Measurements from ENCODE around the gene SRSF6. TPM values are rescaled to one million over a fixed set of nuclear protein-coding genes. Genes with fewer than 3 reads are reported as not detected.

SRSF6 gene
- total RNA-seq, 1 donor from 2014 or later: 150 TPM

DNA sequence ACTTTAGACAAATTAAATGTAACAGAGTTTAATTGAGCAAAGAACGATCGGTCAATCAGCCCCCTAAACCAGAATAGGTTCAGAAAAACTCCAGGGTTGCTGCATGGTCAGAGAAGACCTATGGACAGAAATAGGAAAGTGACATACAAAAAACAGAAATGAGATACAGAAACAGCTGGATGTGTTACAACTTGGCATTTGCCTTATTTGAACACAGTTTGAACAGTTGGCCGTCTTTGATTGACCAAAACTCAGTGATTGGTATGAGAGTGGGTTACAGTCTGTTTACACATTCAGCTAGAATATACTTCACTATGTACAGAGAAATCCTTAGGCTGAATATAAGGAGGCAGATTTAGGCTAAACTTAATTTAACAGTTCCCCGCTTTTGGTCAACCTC is 19.9 kb downstream of the SRSF6 start:
- Histone ChIP-seq H3K9ac (ENCODE audit: low read length) (no peak overlapping the region), H3K4me2 (ENCODE audit: low read length) (no peak overlapping the region), H4K20me1 (ENCODE audit: insufficient read depth, low read length) (no peaks in the 10 kb centered on the region), H3K79me2 (ENCODE audit: insufficient read depth, low read length) (no peaks in the 10 kb centered on the region), H3K36me3 (ENCODE audit: insufficient read depth, low read length) (no peaks in the 10 kb centered on the region), H2AFZ (ENCODE audit: low read depth, low read length) (no peak overlapping the region), H3K4me3 (ENCODE audit: insufficient read depth, low read depth, low read length) (no peak overlapping the region), H3K27me3 (ENCODE audit: insufficient read depth, low read length) (peaks cover 3% of the 10 kb centered on the region), H3K4me1 (ENCODE audit: insufficient read depth, low read length) (no peaks in the 10 kb centered on the region), H3K9me3 (ENCODE audit: insufficient read depth, low read depth, low read length) (no peaks in the 10 kb centered on the region), H3K27ac (ENCODE audit: low read depth, low read length) (no peak overlapping the region)
- FAIRE-seq: no peak
- no peak overlapping the region for H3K4me3 Mint-ChIP-seq (ENCODE audit: unreplicated experiment)
- peaks cover 2% of the 10 kb centered on the region for H3K36me3 Mint-ChIP-seq (ENCODE audit: low read depth, unreplicated experiment)
- TF ChIP-seq, protein P1, sequence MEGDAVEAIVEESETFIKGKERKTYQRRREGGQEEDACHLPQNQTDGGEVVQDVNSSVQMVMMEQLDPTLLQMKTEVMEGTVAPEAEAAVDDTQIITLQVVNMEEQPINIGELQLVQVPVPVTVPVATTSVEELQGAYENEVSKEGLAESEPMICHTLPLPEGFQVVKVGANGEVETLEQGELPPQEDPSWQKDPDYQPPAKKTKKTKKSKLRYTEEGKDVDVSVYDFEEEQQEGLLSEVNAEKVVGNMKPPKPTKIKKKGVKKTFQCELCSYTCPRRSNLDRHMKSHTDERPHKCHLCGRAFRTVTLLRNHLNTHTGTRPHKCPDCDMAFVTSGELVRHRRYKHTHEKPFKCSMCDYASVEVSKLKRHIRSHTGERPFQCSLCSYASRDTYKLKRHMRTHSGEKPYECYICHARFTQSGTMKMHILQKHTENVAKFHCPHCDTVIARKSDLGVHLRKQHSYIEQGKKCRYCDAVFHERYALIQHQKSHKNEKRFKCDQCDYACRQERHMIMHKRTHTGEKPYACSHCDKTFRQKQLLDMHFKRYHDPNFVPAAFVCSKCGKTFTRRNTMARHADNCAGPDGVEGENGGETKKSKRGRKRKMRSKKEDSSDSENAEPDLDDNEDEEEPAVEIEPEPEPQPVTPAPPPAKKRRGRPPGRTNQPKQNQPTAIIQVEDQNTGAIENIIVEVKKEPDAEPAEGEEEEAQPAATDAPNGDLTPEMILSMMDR (IDR thresholded peaks at IDR 0.05; ENCODE audit: insufficient read depth, low read depth, low read length): no peak
- no peak for TF ChIP-seq EZH2 (IDR thresholded peaks at IDR 0.05; ENCODE audit: insufficient read depth, low read length)
- DNase-seq (ENCODE audit: low read depth): no peak
- H3K9me3 Mint-ChIP-seq (ENCODE audit: unreplicated experiment): no peaks in the 10 kb centered on the region
- peaks cover 15% of the 10 kb centered on the region for H3K27me3 Mint-ChIP-seq (ENCODE audit: low read depth, unreplicated experiment)
- no peak overlapping the region for H3K27ac Mint-ChIP-seq (ENCODE audit: unreplicated experiment)
- no peaks in the 10 kb centered on the region for H3K4me1 Mint-ChIP-seq (ENCODE audit: low read depth, unreplicated experiment)

DNA sequence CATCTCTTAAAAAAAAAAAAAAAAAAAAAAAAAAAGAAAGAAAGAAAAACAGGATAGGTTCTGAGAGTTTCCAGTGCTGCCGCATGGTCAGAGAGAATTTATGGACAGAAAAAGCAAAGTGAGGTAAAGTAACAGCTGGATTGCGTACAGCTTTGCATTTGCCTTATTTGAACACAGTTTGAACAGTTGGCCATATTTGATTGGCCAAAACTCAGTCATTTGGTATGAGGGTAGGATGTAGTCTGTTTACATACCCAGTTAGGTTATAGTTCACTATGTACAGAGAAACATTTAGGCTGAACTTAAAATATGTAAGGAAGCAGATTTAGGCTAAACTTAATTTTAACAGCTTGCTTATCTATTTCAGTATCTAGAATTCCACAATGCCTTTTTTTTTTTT is 32.3 kb downstream of the SRSF6 start:
- no peaks in the 10 kb centered on the region for H3K27me3 ChIP-seq (ENCODE audit: insufficient read depth, low read length)
- no peak overlapping the region for H3K4me3 ChIP-seq (ENCODE audit: insufficient read depth, low read depth, low read length)
- no peaks in the 10 kb centered on the region for H3K4me1 ChIP-seq (ENCODE audit: insufficient read depth, low read length)
- H4K20me1 ChIP-seq (ENCODE audit: insufficient read depth, low read length): no peaks in the 10 kb centered on the region
- no peak overlapping the region for H3K27ac Mint-ChIP-seq (ENCODE audit: unreplicated experiment)
- peaks cover 2% of the 10 kb centered on the region for H3K36me3 Mint-ChIP-seq (ENCODE audit: low read depth, unreplicated experiment)
- peaks cover 5% of the 10 kb centered on the region for H3K4me1 Mint-ChIP-seq (ENCODE audit: low read depth, unreplicated experiment)
- no peak overlapping the region for H2AFZ ChIP-seq (ENCODE audit: low read depth, low read length)
- H3K27ac ChIP-seq (ENCODE audit: low read depth, low read length): no peak overlapping the region
- H3K4me2 ChIP-seq (ENCODE audit: low read length): no peak overlapping the region
- FAIRE-seq (no peak), DNase-seq (ENCODE audit: low read depth) (no peak)
- peaks cover 7% of the 10 kb centered on the region for H3K27me3 Mint-ChIP-seq (ENCODE audit: low read depth, unreplicated experiment)
- H3K4me3 Mint-ChIP-seq (ENCODE audit: unreplicated experiment): no peak overlapping the region
- no peaks in the 10 kb centered on the region for H3K79me2 ChIP-seq (ENCODE audit: insufficient read depth, low read length)
- H3K36me3 ChIP-seq (ENCODE audit: insufficient read depth, low read length): no peaks in the 10 kb centered on the region
- H3K9ac ChIP-seq (ENCODE audit: low read length): no peak overlapping the region
- H3K9me3 ChIP-seq (ENCODE audit: insufficient read depth, low read depth, low read length): no peaks in the 10 kb centered on the region
- H3K9me3 Mint-ChIP-seq (ENCODE audit: unreplicated experiment): peaks cover 9% of the 10 kb centered on the region
- TF ChIP-seq, protein P1 (IDR thresholded peaks at IDR 0.05; ENCODE audit: insufficient read depth, low read depth, low read length): no peak

DNA sequence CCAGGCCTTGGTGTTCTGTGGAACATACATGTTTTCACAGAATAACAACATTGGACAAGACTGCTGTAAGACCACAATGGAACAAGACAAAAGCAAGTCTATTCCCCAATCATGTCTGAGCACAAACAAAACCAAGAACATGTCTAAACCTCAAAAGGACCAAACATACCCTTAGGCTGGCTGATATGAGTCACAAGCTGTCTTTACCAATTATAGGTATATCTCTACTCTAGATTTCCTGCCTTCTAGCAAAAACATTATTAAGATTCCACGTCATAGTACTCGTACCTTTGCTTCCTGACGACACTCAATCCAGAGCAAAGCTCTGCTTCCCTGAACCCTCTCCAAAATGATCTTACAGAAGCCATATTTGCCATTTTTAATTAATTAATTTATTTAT is 34.4 kb downstream of the SRSF6 start:
- Mint-ChIP-seq H3K27me3 (ENCODE audit: low read depth, unreplicated experiment) (peaks cover 7% of the 10 kb centered on the region), H3K4me3 (ENCODE audit: unreplicated experiment) (no peak overlapping the region), H3K27ac (ENCODE audit: unreplicated experiment) (peak overlapping the region; percentile 53), H3K4me1 (ENCODE audit: low read depth, unreplicated experiment) (peaks cover 5% of the 10 kb centered on the region), H3K36me3 (ENCODE audit: low read depth, unreplicated experiment) (peaks cover 2% of the 10 kb centered on the region), H3K9me3 (ENCODE audit: unreplicated experiment) (peaks cover 6% of the 10 kb centered on the region)
- H3K36me3 ChIP-seq (ENCODE audit: insufficient read depth, low read length): no peaks in the 10 kb centered on the region
- DNase-seq (ENCODE audit: low read depth) (peak; percentile 6), FAIRE-seq (no peak)
- no peak overlapping the region for H3K4me3 ChIP-seq (ENCODE audit: insufficient read depth, low read depth, low read length)
- H3K9me3 ChIP-seq (ENCODE audit: insufficient read depth, low read depth, low read length): no peaks in the 10 kb centered on the region
- no peaks in the 10 kb centered on the region for H3K79me2 ChIP-seq (ENCODE audit: insufficient read depth, low read length)
- H3K27me3 ChIP-seq (ENCODE audit: insufficient read depth, low read length): no peaks in the 10 kb centered on the region
- peak overlapping the region; percentile 35 for H2AFZ ChIP-seq (ENCODE audit: low read depth, low read length)
- no peaks in the 10 kb centered on the region for H3K4me1 ChIP-seq (ENCODE audit: insufficient read depth, low read length)
- H3K9ac ChIP-seq (ENCODE audit: low read length): no peak overlapping the region
- TF ChIP-seq, protein P1 (IDR thresholded peaks at IDR 0.05; ENCODE audit: insufficient read depth, low read depth, low read length): no peak
- TF ChIP-seq EZH2 (IDR thresholded peaks at IDR 0.05; ENCODE audit: insufficient read depth, low read length): no peak
- no peak overlapping the region for H3K27ac ChIP-seq (ENCODE audit: low read depth, low read length)
- H3K4me2 ChIP-seq (ENCODE audit: low read length): no peak overlapping the region
- H4K20me1 ChIP-seq (ENCODE audit: insufficient read depth, low read length): no peaks in the 10 kb centered on the region
